PC-3 (cell line): ENCODE data around the gene CTNS. TPM values are rescaled to one million over a fixed set of nuclear protein-coding genes. Genes with fewer than 3 reads are reported as not detected.

Experiments used
- ATAC-seq: fragments of 200-7000 bp; cut with Tn5 transposase; 2 replicates; pipeline ENCODE4 v1.9.1; 2020; ENCODE audit warnings: mild to moderate bottlenecking, moderate library complexity
- BruUV-seq: library from RNA; stranded (reverse); fragments of 400-500 nt; replicated peaks from 2 replicates; lab custom pipeline; 2021; lab: Mats Ljungman, UMichigan
- CTCF ChIA-PET: fragments of 300-600 bp; sonication (Branson Sonifier 250); formaldehyde crosslinking; loops from one replicate; lab custom pipeline; 2022; ENCODE audit warnings: antibody characterized with exemption; lab: Charles Lee
- POLR2A ChIA-PET: fragments of 300-600 bp; sonication (Branson Sonifier 250); formaldehyde crosslinking; loops from one replicate; lab custom pipeline; 2022; ENCODE audit warnings: antibody characterized with exemption; ENCODE audit not compliant: unreplicated experiment; lab: Charles Lee
- DNase-seq: peaks from one replicate; pipeline ENCODE4 v3.0.0-alpha.2; 2015
- H2AFZ ChIP-seq: fragments of 300-600 bp; sonication (generic); 2 replicates; pipeline ENCODE4 v1.6.0; 2016; ENCODE audit warnings: antibody characterized with exemption, low read length
- H3F3A ChIP-seq: fragments of 300-600 bp; sonication (generic); one replicate; pipeline ENCODE4 v1.6.0; 2017; ENCODE audit warnings: antibody characterized with exemption, low read length, control low read depth, mild to moderate bottlenecking; ENCODE audit not compliant: unreplicated experiment
- H3K27ac ChIP-seq: fragments of 300-600 bp; sonication (generic); 2 replicates; pipeline ENCODE4 v1.5.1; 2016; ENCODE audit warnings: mild to moderate bottlenecking, low read length
- H3K27me3 ChIP-seq: fragments of 300-600 bp; sonication (generic); 2 replicates; pipeline ENCODE4 v1.6.1; 2016; ENCODE audit warnings: low read length, mixed read lengths
- H3K36me3 ChIP-seq: fragments of 300-600 bp; sonication (generic); 2 replicates; pipeline ENCODE4 v1.6.1; 2016; ENCODE audit warnings: low read depth, mixed run types, low read length, mixed read lengths
- H3K4me1 ChIP-seq: fragments of 300-600 bp; sonication (generic); 2 replicates; pipeline ENCODE4 v1.5.1; 2016; ENCODE audit warnings: low read length; ENCODE audit not compliant: insufficient read depth
- H3K4me2 ChIP-seq: fragments of 300-600 bp; sonication (generic); 2 replicates; pipeline ENCODE4 v1.6.0; 2016; ENCODE audit warnings: low read length
- H3K4me3 ChIP-seq: fragments of 300-600 bp; sonication (generic); 2 replicates; pipeline ENCODE4 v1.5.1; 2016; ENCODE audit warnings: mild to moderate bottlenecking, low read length, mixed read lengths
- H3K79me2 ChIP-seq: fragments of 300-600 bp; sonication (generic); 2 replicates; pipeline ENCODE4 v1.6.1; 2017; ENCODE audit warnings: low read length, mixed read lengths
- H3K9ac ChIP-seq: fragments of 300-600 bp; sonication (generic); 2 replicates; pipeline ENCODE4 v1.6.0; 2016; ENCODE audit warnings: mild to moderate bottlenecking, low read length
- H3K9me2 ChIP-seq: fragments of 300-600 bp; sonication (generic); replicated peaks from 2 replicates; pipeline ENCODE4 v1.6.1; 2016; ENCODE audit warnings: mixed run types, low read length, mixed read lengths
- H3K9me3 ChIP-seq: fragments of 300-600 bp; sonication (generic); 2 replicates; pipeline ENCODE4 v1.6.1; 2016; ENCODE audit warnings: low read length, mixed read lengths
- H4K20me1 ChIP-seq: fragments of 300-600 bp; sonication (generic); 2 replicates; pipeline ENCODE4 v1.6.1; 2016; ENCODE audit warnings: low read length, mixed read lengths
- EZH2 ChIP-seq: fragments of 300-600 bp; sonication (generic); IDR thresholded peaks from one replicate; pipeline ENCODE4 v1.6.1; 2017; ENCODE audit warnings: antibody characterized with exemption, mild to moderate bottlenecking, low read length; ENCODE audit not compliant: unreplicated experiment
- EZH2phosphoT487 ChIP-seq: fragments of 300-600 bp; sonication (generic); IDR thresholded peaks from 2 replicates; pipeline ENCODE4 v1.6.1; 2018; ENCODE audit warnings: mild to moderate bottlenecking, antibody characterized with exemption, low read length, borderline replicate concordance
- intact Hi-C: fragments of 100-400 bp; cut with micrococcal nuclease; formaldehyde crosslinking; loops from 2 replicates; pipeline ENCODE4 v1.9.0; 2023
- total RNA-seq: library from RNA; depleted of rRNA; stranded (reverse); fragments of >200 nt; gene quantifications from 2 replicates; pipeline ENCODE4 v1.2.3, GENCODE V29; 2014
- TF ChIP-seq, protein P1 (sequence below): fragments of 300-600 bp; sonication (generic); conservative IDR thresholded peaks from 2 replicates; pipeline ENCODE4 v1.5.1; 2017; ENCODE audit warnings: antibody characterized with exemption, low read depth, mild to moderate bottlenecking, low read length

CTNS gene
- total RNA-seq, 1 experiment from 2014 or later = 10.2 TPM

DNA sequence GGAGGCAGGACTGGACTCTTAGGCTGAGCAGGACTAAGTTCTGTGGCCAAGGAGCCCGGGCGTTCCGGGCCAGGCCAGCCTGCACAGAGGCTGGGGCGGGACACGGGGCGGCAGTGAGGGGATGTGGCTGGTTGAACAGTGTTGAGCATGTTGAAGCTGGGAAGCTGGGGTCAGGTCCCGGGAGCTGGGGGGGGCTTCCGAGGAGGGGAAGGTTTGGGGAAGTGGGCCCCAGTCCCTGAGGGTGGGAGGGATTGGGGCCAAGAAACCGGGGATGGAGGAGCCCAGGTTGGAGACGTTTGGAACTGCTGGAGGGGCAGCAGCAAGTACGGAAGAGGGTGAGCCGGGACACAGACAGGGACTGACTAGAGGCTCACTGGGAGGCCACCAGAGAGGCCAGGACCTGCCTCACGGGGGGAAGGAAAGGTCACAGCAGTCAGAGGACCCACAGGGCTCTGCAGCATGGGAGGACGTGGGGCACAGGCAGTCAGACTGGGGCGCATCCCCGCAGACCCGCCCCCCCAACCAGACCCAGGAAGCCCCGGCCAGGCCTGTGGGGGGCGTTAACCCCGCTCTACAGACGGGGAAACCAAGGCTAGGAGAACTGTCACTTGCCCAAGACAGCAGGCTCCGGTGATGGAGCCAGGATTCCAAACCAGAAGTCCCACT, 22.4 kb downstream of the CTNS start:
- intact Hi-C loops = no loop called here
- TF ChIP-seq, protein P1, sequence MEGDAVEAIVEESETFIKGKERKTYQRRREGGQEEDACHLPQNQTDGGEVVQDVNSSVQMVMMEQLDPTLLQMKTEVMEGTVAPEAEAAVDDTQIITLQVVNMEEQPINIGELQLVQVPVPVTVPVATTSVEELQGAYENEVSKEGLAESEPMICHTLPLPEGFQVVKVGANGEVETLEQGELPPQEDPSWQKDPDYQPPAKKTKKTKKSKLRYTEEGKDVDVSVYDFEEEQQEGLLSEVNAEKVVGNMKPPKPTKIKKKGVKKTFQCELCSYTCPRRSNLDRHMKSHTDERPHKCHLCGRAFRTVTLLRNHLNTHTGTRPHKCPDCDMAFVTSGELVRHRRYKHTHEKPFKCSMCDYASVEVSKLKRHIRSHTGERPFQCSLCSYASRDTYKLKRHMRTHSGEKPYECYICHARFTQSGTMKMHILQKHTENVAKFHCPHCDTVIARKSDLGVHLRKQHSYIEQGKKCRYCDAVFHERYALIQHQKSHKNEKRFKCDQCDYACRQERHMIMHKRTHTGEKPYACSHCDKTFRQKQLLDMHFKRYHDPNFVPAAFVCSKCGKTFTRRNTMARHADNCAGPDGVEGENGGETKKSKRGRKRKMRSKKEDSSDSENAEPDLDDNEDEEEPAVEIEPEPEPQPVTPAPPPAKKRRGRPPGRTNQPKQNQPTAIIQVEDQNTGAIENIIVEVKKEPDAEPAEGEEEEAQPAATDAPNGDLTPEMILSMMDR = no peak
- TF ChIP-seq EZH2phosphoT487 (no peak), EZH2 (no peak)
- H3K4me2 ChIP-seq = no peak overlapping the region
- H2AFZ ChIP-seq = no peak overlapping the region
- H3F3A ChIP-seq = no peaks in the 10 kb centered on the region
- peaks cover 9% of the 10 kb centered on the region for H3K4me1 ChIP-seq
- no peak overlapping the region for H3K27ac ChIP-seq
- no peaks in the 10 kb centered on the region for H3K27me3 ChIP-seq
- no peaks in the 10 kb centered on the region for H4K20me1 ChIP-seq
- H3K4me3 ChIP-seq = no peak overlapping the region
- no peaks in the 10 kb centered on the region for H3K9me2 ChIP-seq
- H3K79me2 ChIP-seq = no peaks in the 10 kb centered on the region
- no peaks in the 10 kb centered on the region for H3K36me3 ChIP-seq
- ATAC-seq (no peak), DNase-seq (no peak)
- ChIA-PET POLR2A (no interaction called here), CTCF (interaction anchor here (0.6 kb wide), 1 partner anchor 22 kb away, joined by 3 read pairs; no protein-coding TSS in a partner anchor)
- no peaks in the 10 kb centered on the region for H3K9me3 ChIP-seq
- no peak overlapping the region for H3K9ac ChIP-seq
- BruUV-seq = no TSS peak

DNA sequence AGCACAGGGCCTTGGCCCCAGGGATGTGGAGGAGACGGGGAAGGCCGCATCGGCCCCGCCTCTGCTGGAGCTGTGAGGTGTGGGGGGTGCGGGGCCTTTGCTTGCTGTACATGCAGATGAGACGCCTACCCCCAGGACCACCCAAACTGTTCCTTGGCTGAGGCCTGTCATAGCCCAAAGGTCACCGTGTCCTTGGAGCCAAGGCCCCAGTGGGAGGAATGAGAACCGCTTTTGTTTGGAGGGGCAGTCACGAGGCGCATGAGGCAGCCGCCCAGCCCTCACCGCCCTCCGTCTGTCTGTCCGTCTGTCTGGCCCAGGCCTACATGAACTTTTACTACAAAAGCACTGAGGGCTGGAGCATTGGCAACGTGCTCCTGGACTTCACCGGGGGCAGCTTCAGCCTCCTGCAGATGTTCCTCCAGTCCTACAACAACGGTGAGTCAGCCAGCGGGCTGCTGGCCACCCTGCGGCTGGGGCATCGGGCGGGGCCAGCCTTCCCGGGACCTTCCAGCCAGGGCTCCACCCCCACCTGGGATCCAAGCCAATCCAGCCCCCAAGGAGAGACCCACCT, 23.1 kb downstream of the CTNS start:
- Histone ChIP-seq H3K4me1 (peaks cover 9% of the 10 kb centered on the region), H3K9ac (no peak overlapping the region), H3K36me3 (no peaks in the 10 kb centered on the region), H3K27me3 (no peaks in the 10 kb centered on the region), H4K20me1 (no peaks in the 10 kb centered on the region), H3K79me2 (no peaks in the 10 kb centered on the region), H3K9me3 (no peaks in the 10 kb centered on the region), H3K4me3 (no peak overlapping the region), H2AFZ (no peak overlapping the region), H3K4me2 (peak overlapping the region; percentile 44; the same call in 1 of the 2 replicates), H3K27ac (peak overlapping the region; percentile 51), H3K9me2 (no peaks in the 10 kb centered on the region), H3F3A (no peaks in the 10 kb centered on the region)
- TF ChIP-seq, protein P1 = no peak
- DNase-seq (peak; percentile 58), ATAC-seq (peak; percentile 81)
- no TSS peak for BruUV-seq
- intact Hi-C loops = no loop called here
- POLR2A ChIA-PET = interaction anchor here (0.7 kb wide), 1 partner anchor 8 kb away, joined by 3 read pairs; no protein-coding TSS in a partner anchor
- CTCF ChIA-PET = interaction anchor here (0.6 kb wide), 1 partner anchor 23 kb away, joined by 3 read pairs; no protein-coding TSS in a partner anchor
